IPS-15b (cell line): ENCODE measurements around the gene KCTD10.
"Not testable (repeated sequence)": the region's sequence is repeated elsewhere in the genome, so short reads cannot be mapped to it uniquely, and the experiment has no call there.

Source experiments
- H3K27me3 ChIP-seq: one replicate; pipeline ENCODE4 v1.6.1; 2013; ENCODE audit warnings: low read length; ENCODE audit not compliant: control insufficient read depth, insufficient read depth
- H3K36me3 ChIP-seq: one replicate; pipeline ENCODE4 v1.6.1; 2013; ENCODE audit warnings: low read length; ENCODE audit not compliant: control insufficient read depth, insufficient read depth
- H3K4me1 ChIP-seq: one replicate; pipeline ENCODE4 v1.6.1; 2013; ENCODE audit warnings: mild to moderate bottlenecking, low read length; ENCODE audit not compliant: control insufficient read depth, insufficient read depth
- H3K4me3 ChIP-seq: one replicate; pipeline ENCODE4 v1.5.1; 2013; ENCODE audit warnings: low read depth, low read length
- H3K9ac ChIP-seq: one replicate; pipeline ENCODE4 v1.6.1; 2013; ENCODE audit warnings: low read depth, mild to moderate bottlenecking, low read length
- H3K9me3 ChIP-seq: one replicate; pipeline ENCODE4 v1.6.1; 2013; ENCODE audit warnings: mild to moderate bottlenecking, low read length; ENCODE audit not compliant: control insufficient read depth, insufficient read depth

Gene KCTD10

GRCh38 chr12:109440851-109441490 lies 36.1 kb downstream of the KCTD10 start:
- Histone ChIP-seq H3K27me3 (no peaks in the 10 kb centered on the region), H3K36me3 (peaks cover 3% of the 10 kb centered on the region), H3K4me3 (no peak overlapping the region), H3K9me3 (no peaks in the 10 kb centered on the region), H3K9ac (no peak overlapping the region), H3K4me1 (peaks cover 7% of the 10 kb centered on the region)

GRCh38 chr12:109439951-109440350 lies 37.1 kb downstream of the KCTD10 start:
- H3K4me1 ChIP-seq: peaks cover 18% of the 10 kb centered on the region
- H3K9ac ChIP-seq, H3K27me3 ChIP-seq, H3K4me3 ChIP-seq, H3K9me3 ChIP-seq, H3K36me3 ChIP-seq: not testable (repeated sequence)

- Histone ChIP-seq H3K4me1 (peaks cover 25% of the 10 kb centered on the region), H3K27me3 (no peaks in the 10 kb centered on the region), H3K4me3 (no peak overlapping the region), H3K9me3 (no peaks in the 10 kb centered on the region), H3K9ac (no peak overlapping the region), H3K36me3 (no peaks in the 10 kb centered on the region)
Observed at GRCh38 chr12:109439181-109439580, 37.9 kb downstream of the KCTD10 start.

- no peaks in the 10 kb centered on the region for H3K36me3 ChIP-seq
- no peak overlapping the region for H3K4me3 ChIP-seq
- peaks cover 27% of the 10 kb centered on the region for H3K4me1 ChIP-seq
- no peaks in the 10 kb centered on the region for H3K27me3 ChIP-seq
- H3K9me3 ChIP-seq: no peaks in the 10 kb centered on the region
- no peak overlapping the region for H3K9ac ChIP-seq
Observed at GRCh38 chr12:109436188-109436560, 40.9 kb downstream of the KCTD10 start.

- no peak overlapping the region for H3K4me3 ChIP-seq
Observed at GRCh38 chr12:109435428-109436187, 41.5 kb downstream of the KCTD10 start.

GRCh38 chr12:109434582-109434981 lies 42.5 kb downstream of the KCTD10 start:
- H3K4me1 ChIP-seq: peaks cover 27% of the 10 kb centered on the region
- H3K9me3 ChIP-seq: no peaks in the 10 kb centered on the region
- no peak overlapping the region for H3K4me3 ChIP-seq
- no peaks in the 10 kb centered on the region for H3K27me3 ChIP-seq
- no peak overlapping the region for H3K9ac ChIP-seq
- no peaks in the 10 kb centered on the region for H3K36me3 ChIP-seq

More at GRCh38 chr12:109435428-109436187, 41.5 kb downstream of the KCTD10 start:
- H3K36me3 ChIP-seq: no peaks in the 10 kb centered on the region
- no peaks in the 10 kb centered on the region for H3K27me3 ChIP-seq
- H3K9me3 ChIP-seq: no peaks in the 10 kb centered on the region
- no peak overlapping the region for H3K9ac ChIP-seq
- H3K4me1 ChIP-seq: peaks cover 27% of the 10 kb centered on the region

GRCh38 chr12:109433618-109434017 lies 43.5 kb downstream of the KCTD10 start:
- no peaks in the 10 kb centered on the region for H3K36me3 ChIP-seq
- peaks cover 27% of the 10 kb centered on the region for H3K4me1 ChIP-seq
- H3K27me3 ChIP-seq: no peaks in the 10 kb centered on the region
- no peaks in the 10 kb centered on the region for H3K9me3 ChIP-seq
- no peak overlapping the region for H3K4me3 ChIP-seq
- no peak overlapping the region for H3K9ac ChIP-seq

- H3K9ac ChIP-seq: no peak overlapping the region
- peaks cover 27% of the 10 kb centered on the region for H3K4me1 ChIP-seq
- no peaks in the 10 kb centered on the region for H3K36me3 ChIP-seq
- no peaks in the 10 kb centered on the region for H3K9me3 ChIP-seq
- H3K4me3 ChIP-seq: no peak overlapping the region
- no peaks in the 10 kb centered on the region for H3K27me3 ChIP-seq
Observed at GRCh38 chr12:109432842-109433304, 44.2 kb downstream of the KCTD10 start.

GRCh38 chr12:109432431-109432830 lies 44.7 kb downstream of the KCTD10 start:
- Histone ChIP-seq H3K9ac (no peak overlapping the region), H3K4me3 (no peak overlapping the region), H3K4me1 (peaks cover 27% of the 10 kb centered on the region), H3K27me3 (no peaks in the 10 kb centered on the region), H3K36me3 (no peaks in the 10 kb centered on the region), H3K9me3 (no peaks in the 10 kb centered on the region)

- no peak overlapping the region for H3K4me3 ChIP-seq
- no peak overlapping the region for H3K9ac ChIP-seq
- no peaks in the 10 kb centered on the region for H3K9me3 ChIP-seq
- H3K36me3 ChIP-seq: no peaks in the 10 kb centered on the region
- no peaks in the 10 kb centered on the region for H3K27me3 ChIP-seq
- peaks cover 12% of the 10 kb centered on the region for H3K4me1 ChIP-seq
Observed at GRCh38 chr12:109430244-109430643, 46.9 kb downstream of the KCTD10 start.

- not testable (repeated sequence) for H3K27me3 ChIP-seq, H3K9ac ChIP-seq, H3K9me3 ChIP-seq, H3K4me3 ChIP-seq, H3K36me3 ChIP-seq, H3K4me1 ChIP-seq
Observed at GRCh38 chr12:109428804-109429203, 48.3 kb downstream of the KCTD10 start.

GRCh38 chr12:109428037-109428629 lies 49.0 kb downstream of the KCTD10 start:
- Histone ChIP-seq H3K9me3 (no peaks in the 10 kb centered on the region), H3K4me1 (no peaks in the 10 kb centered on the region), H3K36me3 (no peaks in the 10 kb centered on the region), H3K9ac (no peak overlapping the region), H3K27me3 (no peaks in the 10 kb centered on the region), H3K4me3 (no peak overlapping the region)
